ENCODE measurements around the gene ANO2.
A peak's percentile ranks its signal among the peaks of the same experiment; 100 is the strongest.
"Not testable (repeated sequence)": the region's sequence is repeated elsewhere in the genome, so short reads cannot be mapped to it uniquely, and the experiment has no call there.

ANO2 gene

DNA sequence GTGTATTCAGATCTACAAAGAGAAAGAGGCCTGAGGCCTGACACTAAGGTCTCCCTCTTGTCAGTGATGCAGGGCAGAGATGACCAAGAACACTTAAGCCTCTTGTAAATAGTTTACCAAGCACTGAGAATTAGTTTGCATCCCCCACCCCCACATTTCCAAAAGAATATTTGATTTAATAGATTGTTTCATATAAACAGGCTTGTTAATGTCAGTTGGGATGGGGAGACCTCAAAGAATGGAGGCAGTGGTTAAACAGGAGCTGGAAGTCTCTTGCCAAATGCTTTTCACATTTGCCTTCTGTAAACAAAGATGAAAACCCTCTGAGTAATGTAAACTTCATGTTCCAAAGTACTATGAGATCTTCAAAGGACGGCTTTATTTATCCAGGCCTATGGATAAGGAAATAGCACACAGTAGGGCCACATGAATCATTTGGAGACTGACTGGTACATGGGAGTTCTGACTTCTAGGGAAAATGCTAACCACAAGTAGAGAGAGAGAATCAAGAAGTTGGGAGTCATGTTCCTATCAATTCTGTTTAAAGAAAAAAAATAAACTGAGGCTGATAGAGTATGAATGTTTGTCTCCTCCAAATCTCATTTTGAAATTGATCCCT, 234.7 kb downstream of the ANO2 start:
- Mint-ChIP-seq H3K4me1 (no peaks in the 10 kb centered on the region), H3K4me3 (no peak overlapping the region), H3K27ac (no peak overlapping the region), H3K36me3 (no peaks in the 10 kb centered on the region), H3K9me3 (peaks cover 4% of the 10 kb centered on the region)
- ATAC-seq: no peak
- DNase-seq (ENCODE audit: low spot score in 2 of 2): no peak

DNA sequence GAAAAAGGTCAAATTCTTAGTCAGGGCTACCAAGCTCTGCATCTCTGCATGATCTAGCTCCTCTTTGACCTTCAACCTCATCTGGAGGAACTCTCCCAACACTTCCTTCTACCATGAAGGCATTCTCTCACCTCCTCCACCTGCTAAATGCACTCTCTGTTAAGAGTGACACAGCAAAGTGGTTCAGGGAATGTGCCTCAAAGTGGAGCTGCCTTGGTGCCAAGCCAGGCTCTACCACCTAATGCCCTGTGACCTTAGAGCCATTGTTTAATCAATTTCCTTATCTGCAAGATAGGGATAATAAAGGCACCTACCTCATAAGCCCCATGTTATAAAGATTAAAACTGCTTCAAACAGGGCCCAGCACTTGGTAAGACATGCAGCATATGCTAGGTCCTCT, 236.7 kb downstream of the ANO2 start:
- H3K4me1 Mint-ChIP-seq: no peaks in the 10 kb centered on the region
- DNase-seq (ENCODE audit: low spot score in 2 of 2): no peak
- peaks cover 4% of the 10 kb centered on the region for H3K9me3 Mint-ChIP-seq
- H3K27ac Mint-ChIP-seq: no peak overlapping the region
- no peaks in the 10 kb centered on the region for H3K36me3 Mint-ChIP-seq
- no peak for ATAC-seq
- H3K4me3 Mint-ChIP-seq: no peak overlapping the region

DNA sequence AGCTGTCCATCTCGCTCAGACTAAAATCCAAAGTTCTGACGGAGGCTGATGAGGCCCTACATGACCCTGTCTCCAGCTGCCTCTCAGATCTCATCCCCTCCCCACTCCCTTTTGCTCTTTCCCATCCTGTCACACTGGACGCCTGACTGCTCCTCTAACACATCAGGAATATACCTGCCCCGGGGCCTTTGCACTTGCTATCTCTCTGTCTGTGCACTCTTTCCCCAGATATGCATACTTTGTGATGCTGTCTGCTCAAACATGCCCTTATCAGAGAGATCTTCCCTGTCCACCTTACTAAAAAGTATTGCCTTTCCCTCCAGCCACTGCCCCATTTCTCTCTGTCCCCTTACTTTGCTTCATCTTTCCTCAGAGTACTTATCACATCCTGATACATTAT, 238.8 kb downstream of the ANO2 start:
- H3K27ac Mint-ChIP-seq: no peak overlapping the region
- H3K4me1 Mint-ChIP-seq: no peaks in the 10 kb centered on the region
- H3K36me3 Mint-ChIP-seq: no peaks in the 10 kb centered on the region
- ATAC-seq (no peak), DNase-seq (ENCODE audit: low spot score in 2 of 2) (no peak)
- no peak overlapping the region for H3K4me3 Mint-ChIP-seq
- peaks cover 4% of the 10 kb centered on the region for H3K9me3 Mint-ChIP-seq

DNA sequence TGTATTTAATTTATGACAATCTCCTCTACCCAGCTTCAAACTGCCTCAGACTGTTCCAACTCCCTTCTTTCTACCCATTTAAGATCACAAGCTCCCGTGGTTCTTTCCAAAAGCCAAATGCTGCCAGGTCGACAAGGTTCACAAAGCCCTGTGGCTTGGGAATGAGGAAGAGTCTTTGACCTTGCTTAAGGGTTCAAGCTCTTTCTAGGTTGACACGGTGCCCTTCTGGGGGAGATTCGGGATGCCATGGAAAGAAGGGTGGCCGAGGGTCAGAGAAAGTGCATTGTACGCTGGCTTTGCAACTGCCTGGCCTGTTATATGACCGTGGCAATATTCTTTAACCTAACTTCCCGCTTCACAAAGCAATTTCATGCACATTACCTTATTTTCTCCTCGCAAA, 239.3 kb downstream of the ANO2 start:
- Mint-ChIP-seq H3K9me3 (peaks cover 4% of the 10 kb centered on the region), H3K27ac (no peak overlapping the region), H3K4me3 (no peak overlapping the region), H3K36me3 (no peaks in the 10 kb centered on the region), H3K4me1 (no peaks in the 10 kb centered on the region)
- ATAC-seq: no peak
- no peak for DNase-seq (ENCODE audit: low spot score in 2 of 2)

DNA sequence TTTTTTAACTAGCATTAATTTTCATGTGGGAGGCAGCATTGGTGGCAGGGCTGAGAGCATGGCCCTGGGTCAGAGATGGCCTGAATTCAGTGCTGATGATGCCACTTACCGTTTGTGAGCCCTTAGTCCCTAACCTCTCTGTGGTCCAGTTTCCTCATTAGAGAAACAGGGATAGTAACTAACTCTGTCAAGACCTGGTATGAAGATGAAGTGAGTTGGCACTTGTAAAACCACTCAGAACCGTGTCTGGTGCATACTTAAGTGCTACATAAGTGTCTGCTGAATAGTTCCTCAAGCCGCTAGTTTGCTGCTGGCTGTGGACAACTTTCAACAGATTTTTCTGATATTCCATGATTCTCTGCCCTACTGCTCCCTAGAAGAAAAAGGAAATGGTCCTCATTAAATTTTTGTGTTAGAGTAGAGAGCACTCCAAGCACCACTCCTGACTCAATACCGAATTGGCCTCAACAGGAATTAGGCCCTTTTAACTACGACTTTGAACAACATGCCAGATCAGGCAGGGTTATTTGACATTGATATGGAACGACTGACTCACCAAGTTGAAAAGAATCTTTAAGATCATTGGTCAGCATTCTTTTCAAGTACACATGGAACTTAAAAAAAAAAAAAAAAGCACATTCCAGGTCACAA, 250.2 kb downstream of the ANO2 start:
- Mint-ChIP-seq H3K9me3 (no peaks in the 10 kb centered on the region), H3K4me1 (no peaks in the 10 kb centered on the region), H3K4me3 (no peak overlapping the region), H3K36me3 (no peaks in the 10 kb centered on the region), H3K27ac (no peak overlapping the region)
- no peak for DNase-seq (ENCODE audit: low spot score in 2 of 2)
- ATAC-seq: no peak

DNA sequence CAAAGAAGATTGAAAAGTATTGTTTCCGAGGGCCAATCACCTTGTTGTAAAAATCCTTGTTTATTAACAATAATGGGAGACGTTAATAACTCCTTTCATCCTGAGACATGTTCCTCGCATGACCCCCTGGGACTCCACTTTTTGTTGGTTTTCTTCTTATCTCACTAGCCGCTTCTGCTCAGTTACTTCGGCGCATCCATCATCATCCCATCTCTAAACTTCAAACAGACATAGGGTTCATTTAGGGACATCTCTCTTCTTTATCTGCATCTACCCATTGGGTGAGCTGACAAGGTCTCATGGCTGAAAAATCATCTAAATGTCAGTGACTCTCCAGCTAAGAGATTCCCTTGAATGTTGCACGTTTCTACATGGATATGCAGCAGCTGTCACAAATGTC, 252.2 kb downstream of the ANO2 start:
- no peaks in the 10 kb centered on the region for H3K36me3 Mint-ChIP-seq
- no peak for DNase-seq (ENCODE audit: low spot score in 2 of 2)
- no peaks in the 10 kb centered on the region for H3K9me3 Mint-ChIP-seq
- no peak for ATAC-seq
- no peak overlapping the region for H3K27ac Mint-ChIP-seq
- H3K4me1 Mint-ChIP-seq: no peaks in the 10 kb centered on the region
- no peak overlapping the region for H3K4me3 Mint-ChIP-seq

DNA sequence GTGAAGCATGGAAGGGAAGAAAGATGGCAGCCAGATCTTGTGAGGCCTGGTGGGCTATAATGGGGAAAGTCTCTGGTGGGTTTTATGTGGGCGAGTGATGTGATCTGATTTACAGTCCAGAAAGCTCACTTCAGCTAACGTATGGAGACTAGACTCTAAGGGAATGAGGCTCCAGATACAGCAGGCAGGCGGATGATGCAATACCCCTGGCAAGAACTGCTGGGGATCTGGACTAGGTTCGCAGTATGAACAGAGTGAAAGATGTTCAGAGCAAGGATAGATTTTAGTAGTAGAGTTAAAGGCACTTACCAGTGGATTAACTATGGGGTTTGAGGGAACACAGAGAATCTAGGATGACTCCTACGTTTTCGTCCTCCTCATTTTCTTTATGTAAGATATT, 253.1 kb downstream of the ANO2 start:
- ATAC-seq (no peak), DNase-seq (ENCODE audit: low spot score in 2 of 2) (no peak)
- no peaks in the 10 kb centered on the region for H3K9me3 Mint-ChIP-seq
- no peak overlapping the region for H3K27ac Mint-ChIP-seq
- no peaks in the 10 kb centered on the region for H3K4me1 Mint-ChIP-seq
- H3K4me3 Mint-ChIP-seq: no peak overlapping the region
- no peaks in the 10 kb centered on the region for H3K36me3 Mint-ChIP-seq

DNA sequence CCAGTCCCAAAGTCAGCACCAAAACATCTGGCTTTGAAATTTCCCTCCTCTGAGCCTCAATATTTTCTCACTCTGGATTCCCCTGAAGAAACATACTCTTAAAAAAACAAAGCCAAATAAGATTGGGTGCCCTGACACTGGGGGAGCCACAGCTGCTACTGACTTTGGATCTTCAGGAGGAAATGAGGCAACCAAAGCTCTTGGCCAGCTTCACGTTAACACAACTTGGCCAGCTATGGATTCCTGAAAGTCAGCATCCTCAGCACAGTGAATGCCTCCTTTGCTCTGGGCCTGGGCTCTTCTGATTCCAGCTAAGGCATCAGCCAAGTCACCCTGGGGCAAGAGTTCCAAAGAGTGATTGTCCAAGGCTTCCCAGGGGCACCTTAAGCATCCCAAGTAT, 254.8 kb downstream of the ANO2 start:
- H3K9me3 Mint-ChIP-seq: no peaks in the 10 kb centered on the region
- ATAC-seq (no peak), DNase-seq (ENCODE audit: low spot score in 2 of 2) (no peak)
- H3K4me1 Mint-ChIP-seq: no peaks in the 10 kb centered on the region
- H3K36me3 Mint-ChIP-seq: no peaks in the 10 kb centered on the region
- no peak overlapping the region for H3K4me3 Mint-ChIP-seq
- no peak overlapping the region for H3K27ac Mint-ChIP-seq

DNA sequence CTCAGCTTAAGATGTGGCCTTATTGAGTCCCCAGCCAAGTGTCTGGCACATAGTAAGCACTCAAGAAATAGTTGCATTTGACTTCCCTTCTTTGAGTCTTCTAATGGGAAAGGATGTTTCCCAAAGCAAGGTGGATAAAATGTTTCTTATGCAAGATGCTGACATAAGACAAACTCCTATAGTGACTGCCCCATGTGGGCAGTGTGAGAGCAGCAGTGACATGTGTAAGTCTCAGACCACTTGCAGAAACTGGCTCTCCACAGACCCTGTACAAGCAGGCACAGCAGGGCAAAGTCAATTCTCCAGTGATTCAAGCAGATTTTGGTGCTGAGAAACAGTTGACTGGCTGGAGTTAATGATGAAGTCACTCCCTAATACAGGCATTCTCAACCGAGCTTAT, 255.3 kb downstream of the ANO2 start:
- ATAC-seq (no peak), DNase-seq (ENCODE audit: low spot score in 2 of 2) (no peak)
- H3K4me3 Mint-ChIP-seq: no peak overlapping the region
- no peak overlapping the region for H3K27ac Mint-ChIP-seq
- no peaks in the 10 kb centered on the region for H3K9me3 Mint-ChIP-seq
- H3K36me3 Mint-ChIP-seq: no peaks in the 10 kb centered on the region
- H3K4me1 Mint-ChIP-seq: no peaks in the 10 kb centered on the region

DNA sequence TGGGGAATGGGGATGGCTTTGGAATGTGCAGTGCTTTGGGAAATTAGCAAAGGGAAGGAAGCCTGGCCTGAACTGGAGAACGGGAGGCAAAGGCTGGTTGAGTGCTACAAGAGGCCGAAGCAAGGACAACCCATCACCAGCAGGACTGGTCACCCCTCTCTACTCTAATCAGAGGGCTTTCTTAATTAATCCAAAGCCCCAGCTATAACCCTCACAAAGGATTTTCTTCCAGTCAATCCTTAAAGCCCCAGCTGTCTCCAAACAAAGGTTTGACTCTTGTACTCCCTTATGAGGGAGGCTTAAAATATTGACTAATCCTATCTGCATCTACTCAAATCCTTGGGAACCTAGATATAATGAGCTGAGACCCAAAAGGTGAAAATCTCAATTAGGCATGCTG, 256.8 kb downstream of the ANO2 start:
- no peak overlapping the region for H3K4me3 Mint-ChIP-seq
- H3K9me3 Mint-ChIP-seq: no peaks in the 10 kb centered on the region
- no peak for ATAC-seq
- no peak overlapping the region for H3K27ac Mint-ChIP-seq
- H3K4me1 Mint-ChIP-seq: no peaks in the 10 kb centered on the region
- no peak for DNase-seq (ENCODE audit: low spot score in 2 of 2)
- H3K36me3 Mint-ChIP-seq: no peaks in the 10 kb centered on the region

DNA sequence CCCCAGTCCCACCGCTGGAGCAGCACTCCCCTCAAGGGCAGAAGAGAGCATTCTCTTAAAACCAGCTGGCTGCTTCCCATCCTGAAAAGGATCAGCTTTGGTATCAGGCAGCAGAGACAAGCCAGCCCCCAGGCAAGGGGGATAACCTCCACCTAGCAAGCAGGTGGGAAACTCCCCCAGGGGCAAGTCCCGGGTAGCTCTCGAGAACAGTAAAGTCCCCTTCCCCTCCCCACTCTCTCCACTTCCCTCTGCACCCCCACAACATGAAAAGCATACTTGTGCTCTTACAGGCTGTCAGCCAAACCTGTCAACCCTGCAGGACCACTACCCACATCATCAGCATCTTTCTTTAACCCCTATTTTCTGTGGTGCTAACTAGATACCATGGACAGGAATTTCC, 259.1 kb downstream of the ANO2 start:
- ATAC-seq (no peak), DNase-seq (ENCODE audit: low spot score in 2 of 2) (no peak)
- Mint-ChIP-seq H3K27ac (no peak overlapping the region), H3K9me3 (no peaks in the 10 kb centered on the region), H3K36me3 (no peaks in the 10 kb centered on the region), H3K4me1 (no peaks in the 10 kb centered on the region), H3K4me3 (no peak overlapping the region)

DNA sequence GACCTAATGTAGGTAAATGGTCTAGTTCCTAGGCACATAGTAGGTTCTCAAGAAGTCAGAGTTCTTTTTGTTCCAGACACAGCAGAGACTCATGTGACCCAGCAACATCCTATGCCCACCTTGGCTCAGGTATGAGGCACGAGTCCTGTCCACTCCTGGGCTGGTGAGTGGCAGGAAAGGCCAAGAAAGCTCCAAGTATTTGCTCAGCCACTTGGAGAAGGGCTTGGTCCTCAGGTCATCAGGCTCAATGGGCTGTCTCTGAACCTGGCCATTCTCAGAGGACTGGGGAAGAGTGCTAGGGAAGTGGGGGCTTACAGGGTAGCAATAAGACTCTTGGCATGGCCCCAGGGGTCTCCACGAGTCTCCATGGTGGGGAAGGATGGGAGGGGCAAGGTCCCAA, 260.1 kb downstream of the ANO2 start:
- Mint-ChIP-seq H3K4me3 (no peak overlapping the region), H3K9me3 (no peaks in the 10 kb centered on the region), H3K27ac (no peak overlapping the region), H3K36me3 (no peaks in the 10 kb centered on the region), H3K4me1 (no peaks in the 10 kb centered on the region)
- no peak for DNase-seq (ENCODE audit: low spot score in 2 of 2)
- no peak for ATAC-seq

DNA sequence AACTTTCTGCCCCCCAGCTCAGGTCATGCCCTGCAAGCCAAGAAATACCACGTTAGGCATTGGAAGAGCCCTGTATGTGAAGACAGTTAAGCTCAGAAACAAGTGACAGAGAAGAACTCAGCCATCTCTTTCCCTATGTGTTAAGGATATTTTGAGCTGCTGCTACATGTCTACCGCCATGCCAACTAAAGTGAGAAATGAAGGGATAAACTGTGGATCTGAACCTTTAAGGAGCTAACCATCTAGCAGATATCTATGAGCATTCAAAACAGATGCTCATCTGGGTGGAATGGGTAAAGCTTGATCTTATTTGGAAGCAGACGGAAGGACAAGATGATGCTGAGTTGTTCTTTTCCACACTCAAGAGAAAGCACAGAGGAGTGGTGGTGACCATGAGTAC, 262.5 kb downstream of the ANO2 start:
- Mint-ChIP-seq H3K9me3 (no peaks in the 10 kb centered on the region), H3K4me1 (no peaks in the 10 kb centered on the region)

DNA sequence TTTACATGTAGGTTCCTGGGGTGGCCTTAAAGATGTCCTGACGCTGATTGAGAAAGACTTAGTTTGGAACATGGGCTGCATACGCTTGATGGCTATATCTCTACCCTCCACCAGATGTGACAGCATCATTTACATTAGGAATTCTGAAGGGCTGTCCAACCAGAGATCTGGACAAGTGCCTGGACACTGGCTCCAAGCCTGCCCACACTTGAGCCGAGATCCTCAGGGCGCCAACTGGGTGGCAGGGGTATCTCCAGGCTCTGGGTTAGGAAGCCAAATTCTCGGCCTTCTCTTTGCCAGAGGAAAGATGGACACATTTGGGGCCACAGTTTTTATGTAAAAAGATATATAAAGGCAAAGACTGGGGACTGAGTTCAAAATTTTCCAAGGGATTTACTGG, 266.9 kb downstream of the ANO2 start:
- Mint-ChIP-seq H3K4me3 (no peak overlapping the region), H3K4me1 (no peaks in the 10 kb centered on the region)

More for the DNA sequence above, 262.5 kb downstream of the ANO2 start:
- Mint-ChIP-seq H3K36me3 (no peaks in the 10 kb centered on the region), H3K27ac (no peak overlapping the region), H3K4me3 (no peak overlapping the region)
- no peak for ATAC-seq
- DNase-seq (ENCODE audit: low spot score in 2 of 2): no peak

DNA sequence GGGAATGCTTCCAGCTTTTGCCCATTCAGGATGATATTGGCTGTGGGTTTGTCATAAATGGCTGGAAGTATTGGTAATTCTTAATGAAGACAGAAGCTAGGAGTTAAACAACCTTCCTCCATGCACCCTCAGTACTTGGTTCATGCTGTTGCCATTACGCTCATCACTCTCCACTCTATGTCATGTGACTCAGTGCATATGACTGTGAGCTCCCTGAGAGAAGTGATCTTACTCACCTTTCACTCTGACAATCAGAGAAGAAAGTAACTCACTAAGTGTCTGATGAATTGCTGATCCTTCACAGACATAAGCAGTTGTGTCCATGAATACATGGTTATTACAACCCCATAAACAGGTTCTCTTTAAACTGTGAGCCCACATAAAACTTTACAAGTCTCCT, 275.4 kb downstream of the ANO2 start:
- not testable (repeated sequence) for H3K27ac Mint-ChIP-seq; H3K9me3 Mint-ChIP-seq; H3K4me3 Mint-ChIP-seq; DNase-seq (ENCODE audit: low spot score in 2 of 2); H3K36me3 Mint-ChIP-seq; H3K4me1 Mint-ChIP-seq
- ATAC-seq: peak; percentile 61

More for the DNA sequence above, 266.9 kb downstream of the ANO2 start:
- no peak for DNase-seq (ENCODE audit: low spot score in 2 of 2)
- ATAC-seq: no peak
- H3K27ac Mint-ChIP-seq: no peak overlapping the region
- H3K36me3 Mint-ChIP-seq: no peaks in the 10 kb centered on the region
- no peaks in the 10 kb centered on the region for H3K9me3 Mint-ChIP-seq

DNA sequence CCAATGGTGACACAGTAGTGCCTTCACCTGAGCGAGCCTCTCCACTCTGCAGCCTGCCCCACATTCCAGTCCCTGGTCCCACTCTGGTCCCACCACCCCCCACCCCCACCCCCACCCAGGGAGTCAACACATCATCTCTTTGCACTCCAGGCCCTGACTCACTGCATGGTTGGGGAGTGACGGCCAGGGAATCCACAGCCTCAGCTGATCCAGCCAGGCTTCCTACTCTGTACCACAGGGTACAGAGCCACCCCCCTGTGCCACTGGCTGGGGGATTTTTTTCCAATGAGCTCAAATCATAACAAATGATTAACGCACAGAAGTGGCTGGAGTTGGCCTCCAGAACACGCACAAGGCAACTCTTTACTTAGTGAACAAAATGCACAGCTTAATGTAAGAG, 279.4 kb downstream of the ANO2 start:
- DNase-seq (ENCODE audit: low spot score in 2 of 2): no peak
- no peaks in the 10 kb centered on the region for H3K9me3 Mint-ChIP-seq

DNA sequence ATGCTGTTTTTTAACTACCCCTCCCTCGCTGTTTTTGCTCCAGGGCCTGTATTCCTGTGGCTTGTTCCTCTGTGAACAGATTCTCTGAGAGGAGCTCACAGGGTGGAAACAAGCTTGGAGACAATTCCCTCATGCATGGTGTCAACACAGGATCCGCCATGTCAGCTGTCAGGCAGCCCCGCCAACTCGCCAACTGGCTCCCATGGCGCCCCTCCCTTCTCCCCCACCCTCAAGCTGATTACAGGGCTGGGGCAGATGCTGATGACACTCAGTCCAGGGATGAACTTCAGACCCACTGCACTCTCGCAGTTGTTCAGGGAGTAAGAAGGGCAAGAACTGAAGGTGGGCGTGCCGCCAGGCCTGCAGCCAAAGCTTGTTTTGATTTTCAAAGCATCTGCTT, 283.2 kb downstream of the ANO2 start:
- H3K4me3 Mint-ChIP-seq: no peak overlapping the region
- H3K4me1 Mint-ChIP-seq: no peaks in the 10 kb centered on the region
- H3K36me3 Mint-ChIP-seq: no peaks in the 10 kb centered on the region
- no peak overlapping the region for H3K27ac Mint-ChIP-seq
- no peak for DNase-seq (ENCODE audit: low spot score in 2 of 2)
- no peaks in the 10 kb centered on the region for H3K9me3 Mint-ChIP-seq
- no peak for ATAC-seq

More for the DNA sequence above, 279.4 kb downstream of the ANO2 start:
- H3K4me3 Mint-ChIP-seq: no peak overlapping the region
- no peak for ATAC-seq
- no peaks in the 10 kb centered on the region for H3K4me1 Mint-ChIP-seq
- H3K36me3 Mint-ChIP-seq: no peaks in the 10 kb centered on the region
- no peak overlapping the region for H3K27ac Mint-ChIP-seq
